ENCODE measurements around the gene TAC1.

GRCh38 chr7:97751566-97751965 lies 19.7 kb downstream of the TAC1 start:
- TF ChIP-seq CTCF (IDR thresholded peaks at IDR 0.05) (no peak), POLR2AphosphoS5 (IDR thresholded peaks at IDR 0.05; ENCODE audit: low read depth, low read length) (no peak)

All from Panc1 (cell line).